ENCODE measurements around the gene ARHGAP15. TPM values are rescaled to one million over a fixed set of nuclear protein-coding genes. Genes with fewer than 3 reads are reported as not detected.

Gene ARHGAP15
- total RNA-seq, 1 donor from 2014 or later, result 18.5 TPM

DNA sequence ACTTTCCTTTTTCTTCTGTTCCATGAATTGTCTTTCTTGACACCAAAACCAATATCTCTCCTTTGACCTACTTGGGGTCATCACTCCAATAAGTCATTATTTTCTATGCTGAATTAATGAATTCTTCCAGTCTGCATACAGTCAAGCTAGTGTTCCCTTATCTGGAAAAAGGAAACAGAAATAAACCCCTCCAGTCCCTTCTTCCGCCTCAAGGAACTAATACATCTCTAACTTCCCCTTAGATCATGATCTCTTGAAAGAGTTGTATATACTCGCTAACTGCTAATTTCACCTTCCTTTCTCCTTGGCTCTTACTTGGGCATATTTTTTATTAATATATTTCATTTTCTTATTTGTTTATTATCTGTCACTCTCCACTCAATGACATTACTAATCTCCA, 7.3 kb upstream of the ARHGAP15 start:
- no peaks in the 10 kb centered on the region for H3K9me3 ChIP-seq
- no peaks in the 10 kb centered on the region for H3K4me1 ChIP-seq
- H3K27me3 ChIP-seq (ENCODE audit: low read depth), result no peaks in the 10 kb centered on the region
- ATAC-seq, result no peak
- H3K4me3 ChIP-seq, result no peak overlapping the region
- no peak for DNase-seq
- intact Hi-C loops (cut with DNase I), result no loop called here
- no peak overlapping the region for H3K27ac ChIP-seq
- TF ChIP-seq, protein P1, sequence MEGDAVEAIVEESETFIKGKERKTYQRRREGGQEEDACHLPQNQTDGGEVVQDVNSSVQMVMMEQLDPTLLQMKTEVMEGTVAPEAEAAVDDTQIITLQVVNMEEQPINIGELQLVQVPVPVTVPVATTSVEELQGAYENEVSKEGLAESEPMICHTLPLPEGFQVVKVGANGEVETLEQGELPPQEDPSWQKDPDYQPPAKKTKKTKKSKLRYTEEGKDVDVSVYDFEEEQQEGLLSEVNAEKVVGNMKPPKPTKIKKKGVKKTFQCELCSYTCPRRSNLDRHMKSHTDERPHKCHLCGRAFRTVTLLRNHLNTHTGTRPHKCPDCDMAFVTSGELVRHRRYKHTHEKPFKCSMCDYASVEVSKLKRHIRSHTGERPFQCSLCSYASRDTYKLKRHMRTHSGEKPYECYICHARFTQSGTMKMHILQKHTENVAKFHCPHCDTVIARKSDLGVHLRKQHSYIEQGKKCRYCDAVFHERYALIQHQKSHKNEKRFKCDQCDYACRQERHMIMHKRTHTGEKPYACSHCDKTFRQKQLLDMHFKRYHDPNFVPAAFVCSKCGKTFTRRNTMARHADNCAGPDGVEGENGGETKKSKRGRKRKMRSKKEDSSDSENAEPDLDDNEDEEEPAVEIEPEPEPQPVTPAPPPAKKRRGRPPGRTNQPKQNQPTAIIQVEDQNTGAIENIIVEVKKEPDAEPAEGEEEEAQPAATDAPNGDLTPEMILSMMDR (IDR thresholded peaks at IDR 0.05), result no peak
- no peaks in the 10 kb centered on the region for H3K36me3 ChIP-seq

DNA sequence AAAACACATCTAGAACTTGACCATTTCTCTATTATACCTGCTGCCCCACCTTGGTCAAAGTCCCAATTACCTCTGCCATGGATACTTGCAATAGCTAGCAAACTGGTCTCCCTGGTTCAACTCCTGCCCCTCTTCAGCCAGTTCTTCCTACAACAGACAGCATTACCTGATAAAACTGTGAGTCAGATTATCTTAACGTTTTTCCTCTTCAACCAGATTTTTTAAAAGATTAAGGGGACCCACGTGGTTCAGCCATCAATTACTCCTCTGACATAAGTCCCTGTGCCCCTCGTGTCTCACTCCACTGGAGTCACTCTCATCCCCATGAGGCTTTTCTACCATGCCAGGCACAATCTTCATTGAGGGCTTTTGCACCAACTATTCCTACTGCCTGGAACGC, 5.3 kb upstream of the ARHGAP15 start:
- DNase-seq (no peak), ATAC-seq (no peak)
- TF ChIP-seq, protein P1 (IDR thresholded peaks at IDR 0.05), result no peak
- no peaks in the 10 kb centered on the region for H3K9me3 ChIP-seq
- no peaks in the 10 kb centered on the region for H3K36me3 ChIP-seq
- H3K27me3 ChIP-seq (ENCODE audit: low read depth), result no peaks in the 10 kb centered on the region
- peaks cover 6% of the 10 kb centered on the region for H3K4me1 ChIP-seq
- H3K27ac ChIP-seq, result no peak overlapping the region
- intact Hi-C loops (cut with DNase I), result no loop called here
- H3K4me3 ChIP-seq, result no peak overlapping the region

DNA sequence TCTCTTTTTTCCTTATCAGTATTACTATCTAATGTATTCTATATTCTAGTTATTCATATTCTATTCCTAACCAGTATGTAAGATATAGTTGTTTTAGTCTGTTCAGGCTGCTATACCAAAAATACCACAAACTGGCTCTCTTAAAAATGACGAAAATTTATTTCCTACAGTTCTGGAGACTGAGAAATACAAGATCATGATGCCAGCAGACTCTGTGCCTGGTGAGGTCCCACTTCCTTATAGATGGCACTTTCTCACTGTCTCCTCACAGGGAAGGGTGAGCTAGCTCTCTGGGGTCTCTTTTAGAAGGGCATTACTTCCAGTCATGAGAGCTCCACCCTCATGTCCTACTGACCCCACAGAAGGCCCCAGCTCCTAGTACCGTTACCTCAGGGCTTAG, 4.8 kb upstream of the ARHGAP15 start:
- no peak overlapping the region for H3K4me3 ChIP-seq
- H3K4me1 ChIP-seq, result peaks cover 6% of the 10 kb centered on the region
- DNase-seq, result no peak
- no peak overlapping the region for H3K27ac ChIP-seq
- TF ChIP-seq, protein P1 (IDR thresholded peaks at IDR 0.05), result no peak
- no peaks in the 10 kb centered on the region for H3K36me3 ChIP-seq
- intact Hi-C loops (cut with DNase I), result no loop called here
- peak in 1 of 2 donors; percentile 23 for ATAC-seq
- no peaks in the 10 kb centered on the region for H3K9me3 ChIP-seq
- no peaks in the 10 kb centered on the region for H3K27me3 ChIP-seq (ENCODE audit: low read depth)

DNA sequence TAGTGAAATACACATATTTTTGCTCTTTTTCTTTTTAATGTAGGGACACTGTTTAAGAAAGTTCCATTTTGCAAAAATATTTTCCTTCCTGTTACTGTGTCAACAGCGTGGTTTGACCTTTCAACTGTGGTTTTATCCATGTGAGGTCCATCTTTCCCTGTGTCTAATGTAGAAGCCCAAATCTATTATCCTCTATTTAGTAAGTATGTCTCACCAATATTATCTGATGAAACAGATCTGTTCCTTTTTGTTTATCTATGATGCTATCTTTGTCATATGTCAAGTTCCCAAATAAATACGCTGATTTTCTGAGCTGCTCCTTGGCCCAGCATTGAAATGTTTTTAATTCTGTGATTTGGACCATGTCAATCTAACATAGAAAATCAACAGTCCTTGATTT, 3.5 kb upstream of the ARHGAP15 start:
- no peaks in the 10 kb centered on the region for H3K9me3 ChIP-seq
- ATAC-seq, result no peak
- intact Hi-C loops (cut with DNase I), result no loop called here
- H3K27ac ChIP-seq, result no peak overlapping the region
- peaks cover 6% of the 10 kb centered on the region for H3K4me1 ChIP-seq
- TF ChIP-seq, protein P1 (IDR thresholded peaks at IDR 0.05), result no peak
- no peak for DNase-seq
- H3K27me3 ChIP-seq (ENCODE audit: low read depth), result no peaks in the 10 kb centered on the region
- no peak overlapping the region for H3K4me3 ChIP-seq
- H3K36me3 ChIP-seq, result no peaks in the 10 kb centered on the region

DNA sequence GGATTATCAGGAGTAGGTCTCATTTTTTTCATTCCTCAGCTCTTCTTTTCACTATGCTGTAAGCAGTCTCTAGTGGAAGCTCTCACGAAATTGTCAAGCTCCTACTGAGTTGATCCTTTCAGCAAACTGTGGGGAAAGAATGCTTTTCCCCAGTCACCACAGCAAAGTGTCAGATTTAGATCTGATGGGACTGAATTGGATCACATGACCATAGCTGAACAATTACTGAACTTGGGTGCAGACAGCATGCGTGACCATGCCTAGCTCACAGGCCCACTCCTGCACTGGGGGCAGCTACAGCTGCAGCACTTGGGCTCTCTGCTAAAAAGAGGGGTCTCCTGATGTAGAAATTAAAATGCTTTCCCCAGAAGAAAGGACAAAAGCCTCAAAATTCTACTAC, 3.1 kb downstream of the ARHGAP15 start:
- intact Hi-C loops (cut with DNase I), result no loop called here
- Histone ChIP-seq H3K36me3 (no peaks in the 10 kb centered on the region), H3K4me1 (peaks cover 6% of the 10 kb centered on the region), H3K27me3 (ENCODE audit: low read depth) (no peaks in the 10 kb centered on the region), H3K9me3 (no peaks in the 10 kb centered on the region), H3K27ac (no peak overlapping the region), H3K4me3 (no peak overlapping the region)
- TF ChIP-seq, protein P1 (IDR thresholded peaks at IDR 0.05), result no peak
- DNase-seq, result no peak
- ATAC-seq, result no peak

DNA sequence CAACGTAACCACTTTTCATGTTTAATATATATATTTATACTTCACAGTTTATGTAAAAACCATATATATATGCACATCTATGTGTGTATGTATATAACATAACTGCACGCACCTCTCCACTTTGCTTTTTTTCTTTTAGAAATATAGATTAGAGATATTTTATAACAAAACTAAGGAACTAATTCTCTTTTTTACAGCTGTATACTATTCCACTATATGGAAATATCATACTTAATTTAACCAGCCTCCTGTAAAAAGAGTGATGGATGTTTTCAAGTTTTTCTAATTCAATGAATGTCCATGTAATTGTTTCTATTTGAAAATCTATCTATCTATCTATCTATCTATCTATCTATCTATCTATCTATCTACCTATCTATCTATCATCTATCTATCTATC, 4.6 kb downstream of the ARHGAP15 start:
- Histone ChIP-seq H3K4me3 (no peak overlapping the region), H3K27ac (no peak overlapping the region), H3K4me1 (no peaks in the 10 kb centered on the region), H3K36me3 (no peaks in the 10 kb centered on the region), H3K9me3 (no peaks in the 10 kb centered on the region), H3K27me3 (ENCODE audit: low read depth) (no peaks in the 10 kb centered on the region)
- ATAC-seq (no peak), DNase-seq (no peak)
- intact Hi-C loops (cut with DNase I), result no loop called here
- TF ChIP-seq, protein P1 (IDR thresholded peaks at IDR 0.05), result no peak

Measured in lower lobe of right lung (tissue), 2 donors.